HG03135 (cell line): Measurements from ENCODE around the gene CCDC194.
"Not testable (repeated sequence)": the region's sequence is repeated elsewhere in the genome, so short reads cannot be mapped to it uniquely, and the experiment has no call there.

Experiments used
- ATAC-seq: cut with Tn5 transposase; IDR thresholded peaks from one replicate; pipeline ENCODE4 v1.9.1; 2021; ENCODE audit warnings: mild to moderate bottlenecking, moderate library complexity; ENCODE audit not compliant: unreplicated experiment

Gene CCDC194

DNA sequence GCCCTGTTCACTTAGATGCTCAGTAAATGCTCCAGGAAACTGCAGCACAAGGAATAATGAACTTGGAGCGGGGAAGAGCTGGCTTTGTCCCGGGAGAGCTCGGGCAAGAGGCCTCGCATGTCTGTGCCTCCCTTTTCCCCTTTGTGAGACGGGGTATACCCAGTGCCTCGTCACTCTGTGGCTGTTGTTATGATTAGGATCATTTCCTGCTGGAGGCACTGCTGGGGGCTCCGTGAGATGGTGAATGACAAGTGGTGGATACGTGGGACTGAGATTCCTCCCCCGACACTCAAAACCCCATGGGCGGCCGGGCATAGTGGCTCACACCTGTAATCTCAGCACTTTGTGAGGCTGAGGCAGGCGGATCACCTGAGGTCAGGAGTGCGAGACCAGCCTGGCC lies 15.7 kb downstream of the CCDC194 start:
- ATAC-seq = no peak

DNA sequence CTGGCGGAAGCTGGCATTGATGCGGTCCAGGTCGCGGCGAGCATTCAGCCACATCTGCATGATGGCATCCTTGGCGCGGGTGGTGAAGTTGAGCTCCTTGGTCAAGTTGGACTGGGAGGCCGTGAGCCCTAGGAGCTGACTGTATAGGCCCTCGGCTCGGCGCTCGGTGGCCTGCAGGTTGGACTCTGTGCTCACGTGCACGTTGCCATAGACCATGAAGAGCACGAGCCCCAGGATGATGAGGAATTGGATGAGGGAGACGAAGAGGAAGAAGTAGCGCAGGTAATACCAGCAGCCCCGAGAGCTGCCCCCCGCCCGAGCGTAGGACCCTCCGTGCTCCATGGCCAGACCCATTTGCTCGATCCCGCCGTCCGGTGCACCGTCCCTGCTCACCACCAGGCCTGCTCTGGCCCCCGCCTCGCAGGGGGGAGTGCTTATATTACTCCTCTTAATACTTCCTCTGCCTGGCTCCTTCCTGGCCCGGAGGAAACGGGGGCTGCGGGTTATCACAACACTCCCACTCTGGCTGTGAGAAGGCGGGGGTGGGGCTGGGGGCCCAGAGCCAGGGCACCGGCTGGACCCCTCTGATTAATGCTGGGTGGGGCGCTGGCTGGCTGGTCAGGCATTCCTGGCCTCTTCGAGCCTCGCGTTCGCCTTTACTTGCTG lies 16.9 kb downstream of the CCDC194 start, which contains the start of gene PLVAP:
TSS of gene PLVAP (minus strand) at position 408 of the 666 bp plus-strand sequence. CDS start at position 354, 54 bp downstream.
- no peak for ATAC-seq

DNA sequence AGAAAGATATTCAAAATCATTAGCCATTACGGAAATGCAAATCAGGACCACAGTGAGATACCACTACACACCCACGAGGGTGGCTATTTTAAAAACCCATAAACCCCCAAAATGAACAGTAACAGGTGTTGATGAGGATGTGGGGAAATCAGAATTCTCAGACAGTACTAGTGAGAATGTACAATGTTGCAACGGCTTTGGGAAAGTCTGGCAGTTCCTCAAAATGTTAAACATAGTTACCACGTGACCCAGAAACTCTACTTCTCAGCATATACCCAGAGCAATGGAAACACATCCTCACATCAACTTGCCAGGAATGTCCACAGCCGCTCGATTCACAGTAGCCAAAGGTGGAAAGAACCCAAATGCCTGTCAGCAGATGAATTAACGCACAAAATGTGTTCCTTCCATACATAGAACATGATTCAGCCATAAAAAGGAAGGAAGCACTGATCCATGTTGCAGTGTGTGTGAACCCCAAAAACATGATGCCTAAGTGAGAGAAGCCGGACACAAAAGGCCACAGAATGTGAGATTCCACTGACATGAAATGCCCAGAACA lies 23.9 kb downstream of the CCDC194 start:
- ATAC-seq = peak; percentile 76

DNA sequence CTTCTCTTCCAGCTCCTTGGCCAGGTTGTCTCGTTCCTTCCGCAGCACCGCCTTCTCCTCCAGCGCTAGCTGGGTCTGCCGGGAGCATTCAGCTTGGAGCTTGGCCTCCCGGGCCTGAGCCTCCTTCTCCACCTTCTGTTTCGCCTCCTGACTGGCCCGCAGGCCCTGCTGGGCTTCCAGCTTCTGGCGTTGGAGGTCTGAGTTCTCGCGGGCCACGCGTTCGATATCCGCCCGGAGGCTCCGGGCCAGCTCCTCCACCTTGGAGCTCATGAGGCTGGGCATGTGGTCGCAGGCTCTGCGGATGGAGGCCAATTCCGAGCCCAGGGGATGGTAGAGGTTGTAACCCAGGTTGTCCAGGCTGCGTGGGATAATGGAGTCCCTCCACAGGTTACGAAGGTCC lies 28.6 kb downstream of the CCDC194 start:
- no peak for ATAC-seq

DNA sequence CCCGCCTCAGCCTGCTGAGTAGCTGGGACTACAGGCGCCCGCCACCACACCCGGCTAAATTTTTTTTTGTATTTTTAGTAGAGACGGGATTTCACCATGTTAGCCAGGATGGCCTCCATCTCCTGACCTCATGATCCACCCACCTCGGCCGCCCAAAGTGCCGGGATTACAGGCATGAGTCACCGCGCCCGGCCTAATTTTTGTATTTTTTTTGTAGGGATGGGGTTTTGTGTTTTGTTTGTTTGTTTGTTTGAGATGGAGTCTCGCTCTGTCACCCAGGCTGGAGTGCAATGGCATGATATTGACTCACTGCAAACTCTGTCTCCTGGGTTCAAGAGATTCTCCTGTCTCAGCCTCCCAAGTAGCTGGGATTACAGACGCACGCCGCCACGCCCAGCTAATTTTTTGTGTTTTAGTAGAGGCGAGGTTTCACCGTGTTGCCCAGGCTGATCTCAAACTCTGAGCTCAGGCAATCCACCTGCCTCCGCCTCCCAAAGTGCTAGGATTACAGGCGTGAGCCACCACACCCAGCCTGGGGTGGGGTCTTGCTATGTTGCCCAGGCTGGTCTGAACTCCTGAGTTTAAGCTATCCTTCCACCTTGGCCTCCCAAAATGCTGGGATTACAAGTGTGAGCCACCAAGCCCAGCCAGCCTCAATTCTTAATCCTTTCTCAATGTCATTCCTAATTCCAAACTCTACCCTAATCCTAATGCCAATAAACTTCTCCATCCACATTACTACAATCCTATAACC lies 30.0 kb downstream of the CCDC194 start:
- not testable (repeated sequence) for ATAC-seq

DNA sequence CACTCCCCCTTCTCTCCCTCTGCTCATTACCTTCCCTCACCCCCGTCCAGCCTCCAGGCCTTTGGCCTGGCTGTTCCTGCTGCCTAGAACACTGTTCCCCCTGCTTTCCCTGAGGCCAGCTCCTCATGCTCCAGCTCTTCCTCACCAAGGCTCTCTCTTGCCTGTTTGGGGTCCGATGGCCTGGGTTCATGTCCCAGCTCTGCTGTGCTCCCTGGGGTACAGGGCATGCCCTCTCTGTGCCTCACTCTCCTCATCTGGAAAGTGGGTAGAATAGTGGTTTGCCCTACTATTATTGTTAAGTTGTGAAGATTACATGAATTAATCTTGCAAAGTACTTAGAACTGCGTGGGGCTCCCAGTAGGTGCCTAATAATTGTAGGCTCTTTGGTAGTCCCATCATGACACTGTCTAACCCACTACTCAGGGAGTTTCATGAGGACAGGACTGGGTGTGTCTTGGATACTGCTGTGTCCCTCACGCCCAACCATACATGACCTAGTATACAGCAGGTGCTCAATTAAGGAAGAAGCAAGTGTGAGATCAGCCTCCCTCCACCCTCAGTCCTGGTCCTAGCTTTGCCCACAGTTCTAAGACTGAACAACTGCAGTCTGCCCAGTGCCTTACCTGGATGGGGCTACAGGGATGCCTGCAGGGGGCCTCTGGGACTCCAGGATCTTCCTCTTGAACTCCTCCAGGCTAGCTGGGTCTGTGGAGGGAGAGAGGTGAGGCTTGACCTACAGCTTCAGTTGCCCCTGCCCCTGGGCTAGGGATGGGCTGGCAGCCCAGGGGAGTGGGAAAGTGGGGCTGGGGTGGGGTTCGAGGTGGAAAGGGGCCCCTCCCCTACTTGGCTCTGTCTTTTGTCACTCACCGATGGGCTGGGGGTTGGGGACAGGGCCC lies 33.8 kb downstream of the CCDC194 start:
- no peak for ATAC-seq

DNA sequence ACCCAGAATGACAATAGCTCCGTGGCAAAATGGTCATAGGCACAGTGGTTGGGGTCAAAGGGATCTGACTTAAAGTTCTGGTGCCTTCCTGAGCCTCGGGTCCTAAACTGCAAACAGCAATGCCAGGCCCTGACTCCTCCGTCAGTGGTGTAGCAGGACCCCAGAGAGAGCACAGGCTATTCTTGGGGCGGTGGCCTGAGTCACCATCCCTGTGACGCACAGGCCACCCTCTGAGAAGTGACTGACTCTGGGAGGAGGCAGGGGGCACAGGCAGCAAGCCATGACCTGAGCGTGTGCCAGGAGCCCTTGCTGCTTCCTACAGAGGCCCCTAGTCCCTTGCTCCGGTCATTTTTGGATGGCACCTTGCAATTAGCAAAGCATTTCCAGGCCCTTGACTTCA lies 35.6 kb downstream of the CCDC194 start:
- ATAC-seq = no peak

DNA sequence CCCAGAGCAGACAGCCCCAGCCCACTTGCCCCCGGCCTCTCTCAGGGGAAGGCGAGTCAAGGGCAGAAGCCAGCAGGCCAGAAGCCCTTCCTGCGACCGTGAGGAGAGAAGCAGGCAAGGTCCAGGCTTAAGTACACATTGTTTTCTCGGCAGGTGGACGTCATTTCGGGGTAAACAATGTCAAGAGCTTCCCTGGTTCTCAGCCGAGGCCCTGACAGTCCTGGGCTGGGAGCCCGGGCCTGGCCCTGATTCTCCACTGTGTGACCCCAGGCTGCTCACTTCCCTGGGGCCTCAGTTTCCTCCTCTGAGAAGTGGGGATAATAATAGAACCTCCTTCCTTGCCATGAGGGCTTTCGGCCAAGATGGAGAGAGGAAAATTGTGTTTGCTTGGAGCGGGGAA lies 36.3 kb downstream of the CCDC194 start:
- ATAC-seq = no peak

DNA sequence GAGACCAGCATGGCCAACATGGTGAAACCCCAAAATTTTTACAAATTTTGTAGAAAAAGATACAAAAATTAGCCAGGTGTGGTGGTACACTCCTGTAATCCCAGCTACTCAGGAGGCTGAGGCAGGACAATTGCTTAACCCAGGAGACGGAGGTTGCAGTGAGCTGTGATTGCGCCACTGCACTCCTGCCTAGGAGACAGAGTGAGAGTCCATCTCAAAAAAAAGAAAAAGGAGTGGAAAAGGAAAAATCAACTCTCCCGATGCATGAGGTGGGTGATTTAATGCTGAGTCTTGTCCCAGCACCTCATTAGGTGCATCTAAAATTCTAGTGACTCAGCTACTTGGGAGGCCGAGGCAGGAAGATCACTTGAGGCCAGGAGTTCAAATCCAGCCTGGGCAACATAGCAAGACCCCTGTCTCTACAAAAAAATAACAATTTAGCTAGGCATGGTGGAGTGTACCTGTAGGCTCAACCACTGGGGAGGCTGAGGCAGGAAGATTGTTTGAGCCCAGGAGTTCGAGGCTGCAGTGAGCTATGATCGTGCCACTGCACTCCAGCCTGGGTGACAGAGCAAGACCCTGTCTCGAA lies 36.8 kb downstream of the CCDC194 start:
- ATAC-seq = no peak

DNA sequence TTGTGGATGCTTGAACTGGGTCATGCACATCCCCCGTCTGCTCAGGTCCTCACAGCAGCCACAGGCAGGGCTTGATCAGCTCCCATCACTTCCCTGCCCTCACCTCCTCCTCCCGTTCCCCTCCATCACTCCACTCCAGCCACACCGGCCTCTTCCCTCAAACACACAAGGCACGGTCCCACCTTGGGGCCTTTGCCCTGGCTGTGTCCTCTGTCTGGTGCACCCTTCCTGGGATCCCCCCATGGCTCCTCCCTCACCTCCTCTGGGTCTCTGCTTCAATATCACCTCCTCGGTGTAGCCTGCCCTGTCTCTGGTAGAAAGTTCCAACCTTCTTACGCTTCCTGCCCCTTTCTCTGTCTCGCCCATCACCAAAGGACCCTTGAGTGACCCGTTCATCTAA lies 40.6 kb downstream of the CCDC194 start:
- no peak for ATAC-seq

DNA sequence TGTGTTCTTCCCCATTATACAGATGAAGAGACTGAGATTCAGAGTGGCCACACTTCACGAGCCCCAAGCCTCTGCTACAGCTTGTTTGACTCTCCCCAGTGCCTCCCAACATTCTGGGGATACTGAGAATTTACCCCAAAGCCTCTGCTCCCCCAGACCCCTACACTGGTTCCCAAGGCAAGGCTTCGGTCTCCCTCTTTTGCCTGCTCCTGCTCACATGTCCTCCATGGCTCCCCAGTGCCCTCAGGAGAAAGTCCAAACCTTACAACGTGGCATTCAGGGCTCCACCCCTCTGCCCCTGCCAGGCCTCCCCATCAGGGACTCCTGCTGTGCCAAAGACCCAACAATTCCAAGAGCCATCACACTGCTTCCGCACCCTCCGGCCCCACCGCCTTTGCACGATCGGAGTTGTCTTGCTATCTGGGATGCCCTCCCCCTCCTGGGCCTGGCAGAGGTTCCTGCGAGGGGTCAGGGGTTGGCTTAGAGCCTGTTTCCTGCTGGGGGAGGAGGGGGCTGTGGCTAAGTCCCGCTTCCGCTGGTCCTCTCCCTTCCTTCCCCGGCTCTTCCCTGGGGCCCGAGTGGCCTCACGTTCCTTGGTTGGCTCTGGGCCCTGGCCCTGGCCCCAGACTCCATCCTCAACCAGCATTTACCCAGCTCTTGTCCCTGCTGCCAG lies 41.3 kb downstream of the CCDC194 start:
- no peak for ATAC-seq

DNA sequence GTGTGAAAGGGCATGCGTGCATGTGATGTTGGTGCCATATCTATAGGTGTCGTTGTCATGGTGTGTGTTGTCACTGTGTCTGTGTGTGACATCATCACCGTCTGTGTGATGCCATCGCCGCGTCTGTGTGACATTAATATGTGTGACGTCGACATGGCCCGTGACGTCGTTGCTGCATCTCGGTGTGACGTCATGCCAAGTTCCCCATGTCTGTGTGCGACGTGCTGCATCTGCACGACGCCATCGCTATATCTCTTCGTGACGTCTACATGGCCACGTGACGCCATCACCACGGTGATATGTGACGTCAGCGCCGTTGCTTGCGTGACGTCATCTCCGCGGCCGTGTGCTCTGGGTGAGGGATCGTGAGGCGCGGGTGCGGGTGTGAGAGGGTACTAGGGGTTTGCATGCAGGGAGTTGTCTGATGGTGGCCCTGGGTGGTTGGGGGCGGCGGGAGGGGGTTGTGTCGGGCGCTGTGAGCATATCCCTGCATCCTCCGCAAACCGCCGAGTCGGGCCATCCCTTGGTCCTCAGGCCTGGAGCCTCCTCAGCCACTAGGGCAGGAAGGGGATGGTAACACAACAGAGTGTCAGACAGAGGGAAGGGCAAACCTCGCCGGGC lies 42.1 kb downstream of the CCDC194 start:
- ATAC-seq = no peak

DNA sequence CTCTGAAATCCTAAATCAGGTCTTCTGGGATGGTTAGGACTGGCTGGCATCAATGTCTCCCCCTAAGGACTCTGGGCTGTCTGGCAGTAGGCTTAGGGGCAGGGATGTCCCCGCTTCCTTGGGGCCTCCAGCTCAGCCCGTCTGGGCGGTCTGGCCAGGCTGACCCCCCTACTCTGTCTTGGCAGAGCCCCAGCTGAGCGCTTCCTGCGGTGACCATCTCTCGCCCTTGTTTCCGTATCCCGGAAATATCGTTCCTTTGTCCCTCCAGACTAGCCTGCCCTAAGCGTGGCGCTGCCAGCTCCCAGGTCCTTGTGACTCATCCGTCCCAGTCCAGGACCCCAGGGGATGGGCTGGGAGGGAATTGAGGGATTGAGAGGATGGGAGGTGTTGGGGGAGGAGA lies 45.3 kb downstream of the CCDC194 start:
- no peak for ATAC-seq

DNA sequence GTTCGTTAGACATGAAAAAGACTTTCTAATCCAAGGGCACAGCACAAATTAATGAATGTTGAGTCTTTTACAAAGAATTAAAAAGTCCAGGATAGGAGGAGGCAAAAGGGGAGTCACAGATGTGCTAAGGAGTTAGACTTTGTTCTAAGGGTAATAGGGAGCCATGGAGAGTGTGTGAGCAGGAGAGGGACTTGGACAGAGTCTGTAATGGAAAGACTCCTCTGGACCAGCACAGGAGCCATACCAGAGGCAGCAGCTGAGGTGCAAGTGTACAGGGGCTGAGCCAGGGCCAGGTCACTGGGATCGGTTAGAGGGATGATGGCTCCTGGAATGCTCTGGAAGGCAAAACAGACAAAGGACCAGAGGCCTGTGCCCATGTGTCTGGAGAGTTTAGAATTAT lies 46.1 kb downstream of the CCDC194 start:
- no peak for ATAC-seq

DNA sequence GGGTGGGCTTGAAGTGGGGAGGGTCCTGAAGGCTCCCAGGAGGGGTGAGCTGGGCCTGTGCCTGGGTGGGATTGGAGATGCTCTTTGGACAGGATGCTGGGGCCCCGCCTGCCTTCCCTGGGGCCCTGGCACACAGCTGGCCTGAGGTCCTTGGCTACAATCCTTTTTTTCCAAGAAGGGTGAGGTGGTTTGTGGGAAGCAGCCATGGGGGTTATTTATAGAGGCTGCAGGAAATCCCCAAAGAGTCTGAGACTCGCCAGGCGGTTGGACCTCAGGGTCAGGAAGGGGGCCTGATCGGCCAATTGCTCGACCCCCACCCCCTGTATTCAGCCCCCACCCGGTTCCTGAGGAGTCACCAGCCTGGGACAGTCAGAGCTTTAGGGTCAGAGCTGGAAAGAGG lies 46.6 kb downstream of the CCDC194 start:
- no peak for ATAC-seq

DNA sequence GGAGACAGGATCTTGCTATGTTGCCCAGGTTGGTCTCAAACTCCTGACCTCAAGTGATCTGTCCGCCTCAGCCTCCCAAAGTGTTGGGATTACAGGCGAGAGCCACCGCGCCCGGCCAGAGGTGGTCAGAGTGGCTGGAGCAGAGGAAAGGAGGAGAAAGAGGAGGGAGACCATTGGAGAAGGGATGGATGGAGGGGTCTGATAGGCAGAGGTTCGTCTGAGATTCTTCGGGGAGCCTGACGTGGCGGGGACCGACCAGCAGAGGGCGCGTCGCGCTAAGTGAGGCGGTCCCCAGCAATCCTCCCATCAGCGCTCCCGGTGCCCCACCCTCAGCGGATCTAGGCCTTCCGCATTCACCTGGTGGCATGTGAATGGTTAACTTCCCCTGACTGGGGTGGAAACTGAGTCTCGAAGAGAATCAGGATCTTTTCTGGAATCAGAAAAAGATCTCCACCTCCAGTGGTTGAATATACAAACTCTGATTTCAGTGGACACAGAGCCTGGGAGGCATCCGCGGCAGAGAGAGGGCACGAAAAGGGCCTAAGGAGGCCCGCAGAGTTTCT lies 47.8 kb downstream of the CCDC194 start:
- ATAC-seq = no peak

DNA sequence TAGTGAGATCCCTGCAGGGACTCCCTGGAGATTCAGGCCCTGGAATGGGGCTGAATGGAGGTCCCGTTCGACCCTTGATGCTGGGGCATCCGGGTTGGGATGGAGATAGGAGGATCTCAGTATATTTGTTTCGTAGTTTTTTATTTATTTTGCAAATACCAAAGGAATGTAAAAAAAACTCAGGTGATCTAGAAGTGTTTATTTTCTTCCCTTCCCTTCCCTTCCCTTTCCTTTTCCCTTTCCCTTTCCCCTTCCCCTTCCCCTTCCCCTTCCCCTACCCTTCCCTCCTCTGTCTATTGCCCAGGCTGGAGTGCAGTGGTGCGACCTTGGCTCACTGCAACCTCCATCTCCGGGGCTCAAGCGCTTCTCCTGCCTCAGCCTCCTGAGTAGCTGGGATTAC lies 52.2 kb downstream of the CCDC194 start:
- no peak for ATAC-seq

DNA sequence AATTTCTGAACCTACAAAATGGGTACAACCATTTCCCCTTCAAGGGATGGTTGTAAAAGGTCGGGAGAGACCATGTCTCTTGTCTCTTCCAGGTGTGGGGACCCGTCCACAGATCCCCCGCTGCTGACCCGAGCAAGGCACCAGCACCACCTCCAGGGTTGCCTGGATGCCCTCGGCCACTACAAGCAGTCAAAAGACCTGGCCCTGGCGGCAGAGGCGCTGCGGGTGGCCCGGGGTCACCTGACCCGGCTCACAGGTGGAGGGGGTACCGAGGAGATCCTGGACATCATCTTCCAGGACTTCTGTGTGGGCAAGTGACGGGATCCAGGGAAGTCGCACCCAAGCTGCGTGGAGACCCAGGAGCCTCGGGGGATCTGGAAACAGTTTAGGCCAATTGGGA lies 52.6 kb downstream of the CCDC194 start:
- ATAC-seq = no peak

DNA sequence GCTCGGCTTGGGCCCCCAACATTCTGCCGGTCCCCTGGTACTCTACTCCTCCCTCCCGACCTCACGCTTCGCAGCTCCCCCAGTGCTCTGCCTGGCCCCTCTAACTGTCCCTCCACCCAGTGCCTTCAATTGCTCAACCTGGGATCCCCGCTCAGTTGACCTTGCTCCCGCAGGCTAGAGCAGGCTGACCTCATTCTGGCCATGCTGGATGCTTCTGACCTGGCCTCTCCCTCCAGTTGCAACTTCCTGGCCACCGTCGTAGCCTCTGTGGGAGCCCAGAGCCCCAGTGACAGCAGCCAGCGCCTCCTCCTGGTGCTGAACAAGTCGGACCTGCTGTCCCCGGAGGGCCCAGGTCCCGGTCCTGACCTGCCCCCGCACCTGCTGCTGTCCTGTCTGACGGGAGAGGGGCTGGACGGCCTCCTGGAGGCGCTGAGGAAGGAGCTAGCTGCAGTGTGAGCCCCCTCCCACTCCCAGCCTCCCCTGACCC lies 53.1 kb downstream of the CCDC194 start:
- no peak for ATAC-seq
